Measurements from ENCODE around the gene CRYZL1. TPM values are rescaled to one million over a fixed set of nuclear protein-coding genes. Genes with fewer than 3 reads are reported as not detected.
"Not testable (repeated sequence)": the region's sequence is repeated elsewhere in the genome, so short reads cannot be mapped to it uniquely, and the experiment has no call there.

The CRYZL1 gene
- total RNA-seq, 2 experiments from 2014 or later: 28.6 to 30.5 TPM

DNA sequence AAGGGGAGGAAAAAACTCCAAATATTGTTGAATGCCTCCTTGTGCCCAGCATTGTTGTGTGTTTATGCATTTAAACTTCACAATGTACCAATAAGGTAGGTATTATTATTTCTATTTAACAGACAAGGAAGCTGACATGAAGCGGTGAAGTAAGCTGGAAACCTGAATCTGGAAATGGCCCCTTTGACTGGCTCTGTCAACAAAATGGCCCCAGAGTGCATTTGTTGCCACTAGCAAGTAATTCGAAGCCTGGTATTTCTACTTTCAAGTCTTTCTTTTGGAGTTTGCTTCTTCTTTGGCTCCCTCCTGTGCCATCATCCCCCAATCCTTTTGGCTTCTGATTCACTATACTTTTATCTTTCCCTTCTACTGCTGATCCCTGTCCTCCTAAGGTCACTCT is 23.1 kb downstream of the CRYZL1 start:
- Histone ChIP-seq H3K4me3 (ENCODE audit: low read length) (no peak overlapping the region), H3K27ac (ENCODE audit: low read depth in 1 of 2, low read length in 2 of 2) (no peak overlapping the region), H3K9me3 (ENCODE audit: control insufficient read depth in 1 of 2, insufficient read depth in 1 of 2, low read length in 2 of 2) (no peaks in the 10 kb centered on the region), H3K36me3 (ENCODE audit: insufficient read depth, low read length) (peaks cover 32% of the 10 kb centered on the region), H3K4me1 (ENCODE audit: insufficient read depth, low read length) (no peaks in the 10 kb centered on the region), H3K27me3 (ENCODE audit: control insufficient read depth in 1 of 2, insufficient read depth in 2 of 2, low read length in 2 of 2) (no peaks in the 10 kb centered on the region)
- Mint-ChIP-seq H3K4me3 (no peak overlapping the region), H3K27me3 (no peaks in the 10 kb centered on the region), H3K36me3 (ENCODE audit: low read depth) (peaks cover 78% of the 10 kb centered on the region), H3K27ac (no peak overlapping the region), H3K4me1 (ENCODE audit: low read depth) (no peaks in the 10 kb centered on the region), H3K9me3 (no peaks in the 10 kb centered on the region)
- intact Hi-C loops (cut with DNase I, micrococcal nuclease): no loop called here
- ChIA-PET POLR2A (no interaction called here), CTCF (no interaction called here)
- no peak for DNase-seq
- no peak for ATAC-seq (ENCODE audit: poor library complexity)
- TF ChIP-seq, protein P1, sequence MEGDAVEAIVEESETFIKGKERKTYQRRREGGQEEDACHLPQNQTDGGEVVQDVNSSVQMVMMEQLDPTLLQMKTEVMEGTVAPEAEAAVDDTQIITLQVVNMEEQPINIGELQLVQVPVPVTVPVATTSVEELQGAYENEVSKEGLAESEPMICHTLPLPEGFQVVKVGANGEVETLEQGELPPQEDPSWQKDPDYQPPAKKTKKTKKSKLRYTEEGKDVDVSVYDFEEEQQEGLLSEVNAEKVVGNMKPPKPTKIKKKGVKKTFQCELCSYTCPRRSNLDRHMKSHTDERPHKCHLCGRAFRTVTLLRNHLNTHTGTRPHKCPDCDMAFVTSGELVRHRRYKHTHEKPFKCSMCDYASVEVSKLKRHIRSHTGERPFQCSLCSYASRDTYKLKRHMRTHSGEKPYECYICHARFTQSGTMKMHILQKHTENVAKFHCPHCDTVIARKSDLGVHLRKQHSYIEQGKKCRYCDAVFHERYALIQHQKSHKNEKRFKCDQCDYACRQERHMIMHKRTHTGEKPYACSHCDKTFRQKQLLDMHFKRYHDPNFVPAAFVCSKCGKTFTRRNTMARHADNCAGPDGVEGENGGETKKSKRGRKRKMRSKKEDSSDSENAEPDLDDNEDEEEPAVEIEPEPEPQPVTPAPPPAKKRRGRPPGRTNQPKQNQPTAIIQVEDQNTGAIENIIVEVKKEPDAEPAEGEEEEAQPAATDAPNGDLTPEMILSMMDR (IDR thresholded peaks at IDR 0.05): no peak

DNA sequence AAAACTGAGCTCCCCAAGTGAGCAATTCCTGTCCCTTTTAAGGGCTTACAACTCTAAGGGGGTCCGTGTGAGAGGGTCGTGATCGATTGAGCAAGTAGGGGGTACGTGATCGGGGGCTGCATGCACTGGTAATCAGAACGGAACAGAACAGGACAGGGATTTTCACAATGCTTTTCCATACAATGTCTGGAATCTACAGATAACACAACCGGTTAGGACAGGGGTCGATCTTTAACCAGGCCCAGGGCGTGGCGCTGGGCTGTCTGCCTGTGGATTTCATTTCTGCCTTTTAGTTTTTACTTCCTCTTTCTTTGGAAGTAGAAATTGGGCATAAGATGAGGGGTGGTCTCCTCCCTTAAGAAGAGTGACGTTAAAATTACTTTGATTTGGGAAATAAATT is 24.0 kb downstream of the CRYZL1 start:
- H3K27ac ChIP-seq (ENCODE audit: low read depth in 1 of 2, low read length in 2 of 2); intact Hi-C loops (cut with DNase I, micrococcal nuclease); H3K27me3 ChIP-seq (ENCODE audit: control insufficient read depth in 1 of 2, insufficient read depth in 2 of 2, low read length in 2 of 2); ATAC-seq (ENCODE audit: poor library complexity); H3K4me3 ChIP-seq (ENCODE audit: low read length); H3K4me3 Mint-ChIP-seq; H3K9me3 ChIP-seq (ENCODE audit: control insufficient read depth in 1 of 2, insufficient read depth in 1 of 2, low read length in 2 of 2); H3K27ac Mint-ChIP-seq; H3K27me3 Mint-ChIP-seq; DNase-seq; H3K4me1 ChIP-seq (ENCODE audit: insufficient read depth, low read length); POLR2A ChIA-PET; H3K9me3 Mint-ChIP-seq; H3K4me1 Mint-ChIP-seq (ENCODE audit: low read depth): not testable (repeated sequence)
- peaks cover 78% of the 10 kb centered on the region for H3K36me3 Mint-ChIP-seq (ENCODE audit: low read depth)
- CTCF ChIA-PET: interaction anchor here (1.0 kb wide), 1 partner anchor 12 kb away, joined by 3 read pairs; no protein-coding TSS in a partner anchor
- peaks cover 36% of the 10 kb centered on the region for H3K36me3 ChIP-seq (ENCODE audit: insufficient read depth, low read length)

DNA sequence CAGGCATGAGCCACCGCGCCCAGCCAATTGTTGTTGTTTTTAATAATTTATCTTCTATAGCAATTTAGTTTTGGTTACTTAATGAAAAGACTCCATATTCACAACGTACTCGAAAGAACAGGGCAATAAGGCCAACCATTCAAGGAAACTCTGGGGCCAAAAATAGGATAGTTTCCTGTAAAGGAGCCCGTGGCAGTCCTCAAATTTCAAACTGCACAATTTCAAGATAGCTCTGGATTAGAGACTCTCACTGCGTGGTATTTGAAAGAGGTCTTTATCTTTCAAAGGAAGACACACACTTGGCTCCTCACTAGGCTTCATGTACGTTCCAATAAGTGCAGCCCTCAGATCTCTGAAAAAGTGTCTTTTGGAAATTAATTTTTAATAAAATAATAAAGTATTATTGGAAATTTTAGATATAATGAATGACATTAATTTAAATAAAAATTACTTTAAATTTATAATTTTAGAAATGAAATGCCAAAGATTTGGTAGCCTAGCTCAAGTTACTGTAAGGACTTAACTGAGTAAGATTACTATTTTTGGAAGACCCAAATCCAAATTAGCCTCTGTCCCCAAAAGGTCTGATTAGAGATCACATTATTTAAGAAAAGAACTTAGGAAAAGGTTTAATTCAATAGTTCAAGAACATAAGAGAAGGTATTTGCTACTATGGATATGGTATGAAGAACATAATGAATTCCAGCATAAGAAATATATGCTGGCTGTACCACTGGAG is 30.4 kb downstream of the CRYZL1 start:
- peaks cover 24% of the 10 kb centered on the region for H3K36me3 ChIP-seq (ENCODE audit: insufficient read depth, low read length)
- H3K36me3 Mint-ChIP-seq (ENCODE audit: low read depth): peaks cover 50% of the 10 kb centered on the region
- H3K27ac ChIP-seq (ENCODE audit: low read depth in 1 of 2, low read length in 2 of 2): no peak overlapping the region
- H3K4me3 ChIP-seq (ENCODE audit: low read length): no peak overlapping the region
- no peaks in the 10 kb centered on the region for H3K4me1 Mint-ChIP-seq (ENCODE audit: low read depth)
- no peaks in the 10 kb centered on the region for H3K27me3 Mint-ChIP-seq
- CTCF ChIA-PET: interaction anchor here (0.7 kb wide), 1 partner anchor 93 kb away, joined by 3 read pairs; no protein-coding TSS in a partner anchor
- no peak overlapping the region for H3K27ac Mint-ChIP-seq
- H3K9me3 ChIP-seq (ENCODE audit: control insufficient read depth in 1 of 2, insufficient read depth in 1 of 2, low read length in 2 of 2): no peaks in the 10 kb centered on the region
- TF ChIP-seq, protein P1 (IDR thresholded peaks at IDR 0.05): no peak
- no peaks in the 10 kb centered on the region for H3K27me3 ChIP-seq (ENCODE audit: control insufficient read depth in 1 of 2, insufficient read depth in 2 of 2, low read length in 2 of 2)
- no peaks in the 10 kb centered on the region for H3K4me1 ChIP-seq (ENCODE audit: insufficient read depth, low read length)
- no peak overlapping the region for H3K4me3 Mint-ChIP-seq
- no peaks in the 10 kb centered on the region for H3K9me3 Mint-ChIP-seq
- DNase-seq (no peak), ATAC-seq (ENCODE audit: poor library complexity) (no peak)
- intact Hi-C loops (cut with DNase I, micrococcal nuclease): no loop called here
- POLR2A ChIA-PET: interaction anchor here (1.0 kb wide), 1 partner anchor 417 kb away, joined by 3 read pairs; no protein-coding TSS in a partner anchor
